Tracheal epithelial cell (primary cell): Measurements from ENCODE around the gene TAF11L8. TPM values are rescaled to one million over a fixed set of nuclear protein-coding genes. Genes with fewer than 3 reads are reported as not detected.

ENCODE experiments used
- total RNA-seq: library from RNA; depleted of rRNA; stranded (reverse); fragments of >200 nt; gene quantifications from 2 replicates; pipeline ENCODE4 v1.2.1, GENCODE V29; 2014

The TAF11L8 gene
- total RNA-seq = not detected in 2 replicates

GRCh38 chr5:17590860-17591259 is at the start of gene TAF11L8:
Gene TAF11L8 (minus strand): TSS chr5:17590960.

DNA sequence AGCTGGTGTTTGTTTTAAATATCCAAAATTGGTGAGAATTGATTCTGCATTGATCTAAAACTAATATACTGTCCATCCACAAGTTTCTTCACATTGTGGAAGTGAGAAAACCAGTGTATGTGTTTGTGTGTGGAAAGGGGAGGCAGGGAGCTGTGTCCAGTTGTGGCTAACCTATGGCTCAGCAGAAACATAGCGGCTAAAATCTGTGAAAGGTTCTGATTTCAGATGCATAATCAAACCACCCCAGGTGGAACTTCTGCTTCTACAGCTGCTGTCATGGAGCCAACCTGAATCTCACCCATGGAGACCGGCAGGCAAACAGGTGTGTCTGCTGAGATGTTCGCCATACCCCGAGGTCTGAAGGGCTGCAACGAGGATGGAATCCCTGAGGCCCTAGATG is 43.4 kb upstream of the TAF11L8 start, which contains the start of gene TAF11L14:
Gene TAF11L14 (plus strand): TSS at position 301 of the 400 bp plus-strand sequence.

GRCh38 chr5:17631788-17632187 is 41.0 kb upstream of the TAF11L8 start, which contains the start of gene TAF11L13:
Gene TAF11L13 (plus strand): TSS chr5:17632088.

DNA sequence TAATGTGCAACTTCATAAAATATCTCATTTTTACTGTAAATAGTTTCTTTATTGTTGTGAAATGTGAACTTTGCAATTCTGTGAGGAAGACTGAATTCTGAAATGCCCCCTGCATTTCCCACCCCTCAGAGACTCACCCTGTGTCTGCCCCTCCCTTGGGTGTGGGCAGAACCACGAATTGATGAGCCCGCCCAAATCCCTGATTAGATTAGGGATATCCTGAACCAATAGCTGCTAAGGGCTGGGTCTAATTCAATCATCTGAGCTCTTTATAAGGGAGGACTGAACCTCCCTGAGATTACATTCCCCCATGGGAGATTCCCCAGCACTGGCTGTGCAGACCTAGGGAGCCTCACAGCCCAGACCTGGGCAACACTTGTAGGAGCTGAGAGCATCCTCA is 19.3 kb upstream of the TAF11L8 start, which contains the start of gene TAF11L12:
Gene TAF11L12 (plus strand): TSS at position 301 of the 400 bp plus-strand sequence.

DNA sequence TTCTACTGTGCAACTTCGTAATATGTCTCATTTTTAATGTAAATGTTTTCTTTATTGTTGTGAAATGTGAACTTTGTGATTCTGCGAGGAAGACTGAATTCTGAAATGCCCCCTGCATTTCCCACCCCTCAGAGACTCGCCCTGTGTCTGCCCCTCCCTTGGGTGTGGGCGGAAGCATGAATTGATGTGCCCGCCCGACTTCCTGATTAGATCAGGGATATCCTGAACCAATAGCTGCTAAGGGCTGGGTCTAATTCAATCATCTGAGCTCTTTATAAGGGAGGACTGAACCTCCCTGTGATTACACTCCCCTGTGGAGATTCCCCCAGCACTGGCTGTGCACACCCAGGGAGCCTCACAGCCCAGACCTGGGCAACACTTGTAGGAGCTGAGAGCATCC is 13.1 kb upstream of the TAF11L8 start, which contains the start of gene TAF11L11:
Gene TAF11L11 (plus strand): TSS at position 304 of the 400 bp plus-strand sequence.

GRCh38 chr5:17597728-17598127 is 7.0 kb upstream of the TAF11L8 start, which contains the start of gene TAF11L10:
Gene TAF11L10 (minus strand): TSS chr5:17597828.

DNA sequence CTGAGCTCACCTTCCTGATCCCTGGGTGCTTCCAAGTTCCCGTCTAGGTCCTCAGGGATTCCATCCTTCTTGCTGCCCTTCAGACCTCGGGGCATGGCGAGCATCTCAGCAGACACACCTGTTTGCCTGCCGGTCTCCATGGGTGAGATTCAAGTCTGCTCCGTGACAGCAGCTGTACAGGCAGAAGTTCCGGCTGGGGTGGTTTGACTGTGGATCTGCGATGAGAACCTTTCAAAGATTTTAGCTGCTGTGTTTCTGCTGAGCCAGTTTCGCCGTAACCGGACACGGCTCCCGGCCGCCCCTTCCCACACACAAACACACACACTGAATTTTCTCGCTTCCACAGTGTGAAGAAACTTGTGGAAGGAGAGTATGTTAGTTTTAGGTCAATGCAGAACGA is 3.5 kb upstream of the TAF11L8 start, which contains the start of gene TAF11L9:
Gene TAF11L9 (minus strand): TSS at position 140 of the 400 bp plus-strand sequence.

DNA sequence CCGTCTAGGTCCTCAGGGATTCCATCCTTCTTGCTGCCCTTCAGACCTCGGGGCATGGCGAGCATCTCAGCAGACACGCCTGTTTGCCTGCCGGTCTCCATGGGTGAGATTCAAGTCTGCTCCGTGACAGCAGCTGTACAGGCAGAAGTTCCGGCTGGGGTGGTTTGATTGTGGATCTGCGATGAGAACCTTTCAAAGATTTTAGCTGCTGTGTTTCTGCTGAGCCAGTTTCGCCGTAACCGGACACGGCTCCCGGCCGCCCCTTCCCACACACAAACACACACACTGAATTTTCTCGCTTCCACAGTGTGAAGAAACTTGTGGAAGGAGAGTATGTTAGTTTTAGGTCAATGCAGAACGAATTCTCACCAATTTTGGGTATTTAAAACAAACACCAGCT is 5.1 kb downstream of the TAF11L8 start, which contains the start of gene TAF11L7:
Gene TAF11L7 (minus strand): TSS at position 101 of the 400 bp plus-strand sequence.

Other genes with a start within 250 kb of the TAF11L8 start
- not detected in 2 replicates for gene TAF11L2, start 92.7 kb downstream of the TAF11L8 start, total RNA-seq
- gene TAF11L3, start 72.6 kb downstream of the TAF11L8 start, total RNA-seq = not detected in 2 replicates
- gene TAF11L4, start 69.2 kb downstream of the TAF11L8 start, total RNA-seq = not detected in 2 replicates
- gene TAF11L5, start 65.7 kb downstream of the TAF11L8 start, total RNA-seq = not detected in 2 replicates
- not detected in 2 replicates for gene TAF11L6, start 62.3 kb downstream of the TAF11L8 start, total RNA-seq
- gene TAF11L7, start 5.2 kb downstream of the TAF11L8 start, total RNA-seq = not detected in 2 replicates
- not detected in 2 replicates for gene TAF11L9, start 3.4 kb upstream of the TAF11L8 start, total RNA-seq
- not detected in 2 replicates for gene TAF11L10, start 6.9 kb upstream of the TAF11L8 start, total RNA-seq
- gene TAF11L11, start 13.2 kb upstream of the TAF11L8 start, total RNA-seq = 0.24 TPM in 1 of 2 replicates, not detected in the other
- 0.48 and 1.3 TPM in 2 replicates for gene TAF11L12, start 19.4 kb upstream of the TAF11L8 start, total RNA-seq
- not detected in 2 replicates for gene TAF11L13, start 41.1 kb upstream of the TAF11L8 start, total RNA-seq
- not detected in 2 replicates for gene TAF11L14, start 43.5 kb upstream of the TAF11L8 start, total RNA-seq